B cell (primary cell): ENCODE data around the gene HIC1.

ENCODE experiments used
- EZH2 ChIP-seq: IDR thresholded peaks from 2 replicates; pipeline ENCODE4 v1.6.1; 2012; ENCODE audit warnings: borderline replicate concordance, low read depth, mild to moderate bottlenecking, moderate library complexity, low read length; ENCODE audit not compliant: insufficient read depth, poor library complexity, severe bottlenecking
- TF ChIP-seq, protein P1 (sequence below): fragments of 200-600 bp; IDR thresholded peaks from one replicate; pipeline ENCODE4 v1.8.0; 2022; ENCODE audit warnings: antibody characterized with exemption, mild to moderate bottlenecking

DNA sequence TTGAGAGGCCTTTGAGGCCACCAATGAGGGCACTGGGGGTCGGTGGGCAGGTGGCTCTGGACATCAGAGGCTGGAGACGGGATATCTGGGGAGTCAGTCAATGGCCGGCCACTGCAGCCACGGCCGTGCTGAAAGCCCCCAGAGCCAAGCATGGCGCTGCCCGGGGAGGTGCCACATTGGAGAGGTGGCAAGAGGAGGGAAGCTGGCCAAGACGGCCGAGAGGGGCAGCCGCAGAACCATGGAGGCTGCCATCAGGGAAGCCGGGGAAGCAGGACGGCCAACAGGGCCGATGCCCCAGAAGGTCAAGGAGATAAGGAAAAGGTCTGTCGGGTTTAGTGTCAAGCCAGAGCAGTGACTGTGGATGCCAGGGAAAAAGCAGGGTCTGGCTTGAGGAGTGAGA is 39.6 kb upstream of the HIC1 start:
- TF ChIP-seq, protein P1, sequence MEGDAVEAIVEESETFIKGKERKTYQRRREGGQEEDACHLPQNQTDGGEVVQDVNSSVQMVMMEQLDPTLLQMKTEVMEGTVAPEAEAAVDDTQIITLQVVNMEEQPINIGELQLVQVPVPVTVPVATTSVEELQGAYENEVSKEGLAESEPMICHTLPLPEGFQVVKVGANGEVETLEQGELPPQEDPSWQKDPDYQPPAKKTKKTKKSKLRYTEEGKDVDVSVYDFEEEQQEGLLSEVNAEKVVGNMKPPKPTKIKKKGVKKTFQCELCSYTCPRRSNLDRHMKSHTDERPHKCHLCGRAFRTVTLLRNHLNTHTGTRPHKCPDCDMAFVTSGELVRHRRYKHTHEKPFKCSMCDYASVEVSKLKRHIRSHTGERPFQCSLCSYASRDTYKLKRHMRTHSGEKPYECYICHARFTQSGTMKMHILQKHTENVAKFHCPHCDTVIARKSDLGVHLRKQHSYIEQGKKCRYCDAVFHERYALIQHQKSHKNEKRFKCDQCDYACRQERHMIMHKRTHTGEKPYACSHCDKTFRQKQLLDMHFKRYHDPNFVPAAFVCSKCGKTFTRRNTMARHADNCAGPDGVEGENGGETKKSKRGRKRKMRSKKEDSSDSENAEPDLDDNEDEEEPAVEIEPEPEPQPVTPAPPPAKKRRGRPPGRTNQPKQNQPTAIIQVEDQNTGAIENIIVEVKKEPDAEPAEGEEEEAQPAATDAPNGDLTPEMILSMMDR: no peak
- TF ChIP-seq EZH2: no peak
